HL-60 (cell line): ENCODE measurements around the gene RNLS.

Experiments
- DNase-seq, 2 experiments: peaks; one replicate each; pipeline ENCODE4 v3.0.0-alpha.2; 2010 to 2020; ENCODE audit warnings: low read depth in 1 of 2, low spot score in 1 of 2
- H3K27ac ChIP-seq: fragments of 250-450 bp; sonication (Bioruptor Pico); replicated peaks from 2 replicates; pipeline ENCODE4 v1.5.1; 2020; ENCODE audit warnings: mild to moderate bottlenecking, moderate library complexity
- H3K27me3 ChIP-seq: fragments of 250-450 bp; sonication (Bioruptor Pico); 2 replicates; pipeline ENCODE4 v1.5.1; 2021; ENCODE audit warnings: mild to moderate bottlenecking, moderate library complexity; ENCODE audit not compliant: insufficient read depth, poor library complexity, severe bottlenecking
- H3K4me3 ChIP-seq: replicated peaks from 2 replicates; pipeline ENCODE4 v1.5.1; 2011; ENCODE audit warnings: mild to moderate bottlenecking, control low read depth, low read length; ENCODE audit not compliant: insufficient read depth
- CTCF ChIP-seq: IDR thresholded peaks from one replicate; pipeline ENCODE4 v1.5.1; 2011; ENCODE audit warnings: low read length, control low read depth, inconsistent platforms; ENCODE audit not compliant: insufficient read depth
- GABPA ChIP-seq: IDR thresholded peaks from 2 replicates; pipeline ENCODE4 v1.6.1; 2012; ENCODE audit warnings: low read depth
- POLR2AphosphoS5 ChIP-seq: IDR thresholded peaks from 2 replicates; pipeline ENCODE4 v1.6.1; 2012; ENCODE audit warnings: low read depth
- REST ChIP-seq: IDR thresholded peaks from 2 replicates; pipeline ENCODE4 v1.6.1; 2012; ENCODE audit warnings: low read depth; ENCODE audit not compliant: insufficient replicate concordance
- SPI1 ChIP-seq: IDR thresholded peaks from 2 replicates; pipeline ENCODE4 v1.6.1; 2012; ENCODE audit warnings: low read depth, mild to moderate bottlenecking, borderline replicate concordance

Gene RNLS

GRCh38 chr10:88530093-88530492 is 53.0 kb downstream of the RNLS start:
- Histone ChIP-seq H3K4me3 (no peak overlapping the region), H3K27ac (no peak overlapping the region), H3K27me3 (no peaks in the 10 kb centered on the region)
- TF ChIP-seq POLR2AphosphoS5: no peak
- no peak for TF ChIP-seq REST
- TF ChIP-seq CTCF: no peak
- no peak for TF ChIP-seq SPI1
- no peak for TF ChIP-seq GABPA
- no peak for DNase-seq

- Histone ChIP-seq H3K27me3 (no peaks in the 10 kb centered on the region), H3K4me3 (no peak overlapping the region), H3K27ac (no peak overlapping the region)
- no peak for DNase-seq
- TF ChIP-seq SPI1: peak; percentile 10; the same call in 1 of the 2 replicates
- no peak for TF ChIP-seq CTCF
These were observed 54.1 kb downstream of the RNLS start for GRCh38 chr10:88528806-88529570.

GRCh38 chr10:88528201-88528600 is 54.9 kb downstream of the RNLS start:
- Histone ChIP-seq H3K27ac (no peak overlapping the region), H3K4me3 (no peak overlapping the region), H3K27me3 (no peaks in the 10 kb centered on the region)
- no peak for TF ChIP-seq POLR2AphosphoS5
- no peak for TF ChIP-seq SPI1
- TF ChIP-seq REST: no peak
- DNase-seq: no peak

GRCh38 chr10:88527245-88527644 is 55.9 kb downstream of the RNLS start:
- Histone ChIP-seq H3K4me3 (no peak overlapping the region), H3K27ac (no peak overlapping the region), H3K27me3 (no peaks in the 10 kb centered on the region)
- TF ChIP-seq REST (no peak), SPI1 (no peak), GABPA (no peak), POLR2AphosphoS5 (no peak), CTCF (no peak)
- DNase-seq: no peak
